Measurements from ENCODE around the gene POFUT2.

The POFUT2 gene

GRCh38 chr21:45251635-45252447 lies 35.9 kb downstream of the POFUT2 start:
- no peak for DNase-seq (ENCODE audit: insufficient read length, low spot score)

GRCh38 chr21:45250914-45251634 lies 36.6 kb downstream of the POFUT2 start:
- FAIRE-seq: no peak
- no peak for DNase-seq (ENCODE audit: insufficient read length, low spot score)

More at GRCh38 chr21:45251635-45252447, 35.9 kb downstream of the POFUT2 start:
- no peak for FAIRE-seq

DNA sequence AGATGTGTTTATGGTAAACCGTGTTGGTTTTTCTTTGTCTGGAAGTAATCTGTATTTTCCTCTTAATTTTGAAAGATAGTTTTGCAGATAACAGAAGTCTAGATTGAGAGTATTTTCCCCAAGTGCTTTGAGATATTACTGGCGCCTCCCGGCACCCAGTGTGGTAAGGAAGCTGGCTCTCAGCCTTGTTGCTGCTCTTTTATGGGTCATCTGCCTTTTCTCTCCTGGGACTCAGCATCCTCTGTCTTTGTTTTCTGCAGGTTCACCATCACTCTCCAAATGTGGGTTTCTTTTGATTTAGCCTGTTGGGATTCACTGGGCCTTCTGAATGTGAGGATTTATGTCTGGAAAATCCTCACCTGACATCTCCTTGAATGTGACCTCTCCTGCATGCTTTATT lies 37.4 kb downstream of the POFUT2 start:
- no peak for FAIRE-seq

DNA sequence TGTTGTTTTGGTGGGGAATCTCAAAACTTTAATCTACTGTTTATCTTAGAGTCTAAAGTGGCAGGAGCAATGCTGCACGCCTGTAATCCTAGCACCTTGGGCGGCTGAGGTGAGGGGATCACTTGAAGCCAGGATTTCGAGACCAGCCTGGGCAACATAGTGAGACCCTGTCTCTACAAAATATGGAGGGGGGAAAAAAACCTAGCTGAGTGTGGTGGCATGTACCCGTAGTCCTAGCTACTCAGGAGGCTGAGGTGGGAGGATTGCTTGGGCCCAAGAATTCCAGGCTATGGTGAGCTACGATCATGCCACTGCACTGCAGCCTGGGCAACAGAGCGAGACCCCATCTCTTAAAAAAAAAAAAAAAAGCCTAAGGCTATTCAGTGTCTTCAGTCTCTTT lies 38.1 kb downstream of the POFUT2 start:
- no peak for DNase-seq (ENCODE audit: insufficient read length, low spot score)
- FAIRE-seq: no peak

More for the DNA sequence above, 37.4 kb downstream of the POFUT2 start:
- no peak for DNase-seq (ENCODE audit: insufficient read length, low spot score)

DNA sequence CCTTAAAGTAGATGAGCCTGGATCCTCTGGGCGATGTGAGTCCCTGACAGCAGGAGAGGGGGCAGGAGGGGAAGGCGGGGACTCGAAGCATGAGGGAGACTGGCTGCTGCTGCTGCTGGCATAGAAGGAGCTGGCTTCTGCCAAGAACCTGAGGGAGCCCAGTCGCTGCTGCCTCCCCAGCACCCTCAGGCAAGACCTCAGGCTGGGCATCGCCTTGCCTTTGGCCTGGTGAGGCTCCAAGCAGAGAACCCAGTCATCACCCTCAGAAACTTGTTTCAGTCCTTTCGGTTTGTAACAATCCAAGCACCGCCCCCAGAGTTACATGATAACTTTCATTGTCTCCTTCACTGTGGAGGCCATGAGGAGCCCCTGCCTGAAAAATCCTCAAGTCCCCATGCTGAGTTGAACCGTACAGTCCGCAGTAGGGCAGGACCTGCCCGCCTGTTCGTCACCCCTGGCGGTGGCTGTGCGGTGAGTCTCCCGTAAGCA lies 38.8 kb downstream of the POFUT2 start:
- no peak for FAIRE-seq
- DNase-seq (ENCODE audit: insufficient read length, low spot score): no peak

- no peak for DNase-seq (ENCODE audit: insufficient read length, low spot score)
- FAIRE-seq: no peak
Measured at GRCh38 chr21:45248301-45248892, 39.3 kb downstream of the POFUT2 start.

DNA sequence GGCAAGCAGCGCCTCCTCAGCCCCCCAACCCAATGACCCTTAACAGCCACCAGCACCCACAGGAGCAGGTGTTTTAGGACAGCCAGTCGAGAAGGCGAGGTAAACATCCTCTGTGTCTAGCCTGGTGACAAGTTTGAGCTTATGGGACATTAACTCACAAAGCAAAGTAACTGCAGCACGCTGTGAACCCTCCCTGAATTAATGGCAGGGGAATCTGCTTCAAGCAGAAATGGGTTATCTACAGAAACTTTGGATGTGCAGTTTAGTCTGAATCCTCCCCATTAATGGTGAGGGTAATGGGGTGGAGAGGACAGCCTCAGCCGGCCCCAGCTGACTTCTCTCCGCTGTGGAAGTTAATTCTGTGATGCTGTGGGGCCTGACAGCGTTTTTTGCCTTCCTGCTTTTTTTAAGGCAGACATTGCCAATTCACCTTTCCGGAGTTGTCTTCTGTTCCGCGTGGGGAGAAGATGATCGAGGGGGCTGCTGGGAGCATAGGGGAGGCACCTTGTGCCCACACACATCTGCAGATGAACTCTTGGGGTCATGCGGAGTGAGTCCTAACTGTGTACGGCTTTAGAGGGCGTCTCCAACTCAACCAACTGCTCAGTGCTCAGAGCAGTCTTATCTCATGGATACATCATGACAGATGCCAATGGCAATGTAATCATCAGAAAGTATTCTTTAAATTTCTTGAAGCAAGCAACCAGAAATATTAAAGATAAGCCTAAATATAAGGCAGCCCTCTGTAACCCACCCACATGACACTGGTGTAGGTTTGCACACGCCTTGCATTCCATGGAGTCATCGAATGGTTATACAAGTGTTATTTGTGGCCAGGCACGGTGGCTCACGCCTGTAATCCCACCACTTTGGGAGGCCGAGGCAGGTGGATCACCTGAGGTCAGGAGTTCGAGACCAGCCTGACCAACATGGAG lies 41.0 kb downstream of the POFUT2 start:
- FAIRE-seq: no peak
- no peak for DNase-seq (ENCODE audit: insufficient read length, low spot score)

GRCh38 chr21:45244799-45245340 lies 42.8 kb downstream of the POFUT2 start:
- FAIRE-seq (no peak), DNase-seq (ENCODE audit: insufficient read length, low spot score) (no peak)

DNA sequence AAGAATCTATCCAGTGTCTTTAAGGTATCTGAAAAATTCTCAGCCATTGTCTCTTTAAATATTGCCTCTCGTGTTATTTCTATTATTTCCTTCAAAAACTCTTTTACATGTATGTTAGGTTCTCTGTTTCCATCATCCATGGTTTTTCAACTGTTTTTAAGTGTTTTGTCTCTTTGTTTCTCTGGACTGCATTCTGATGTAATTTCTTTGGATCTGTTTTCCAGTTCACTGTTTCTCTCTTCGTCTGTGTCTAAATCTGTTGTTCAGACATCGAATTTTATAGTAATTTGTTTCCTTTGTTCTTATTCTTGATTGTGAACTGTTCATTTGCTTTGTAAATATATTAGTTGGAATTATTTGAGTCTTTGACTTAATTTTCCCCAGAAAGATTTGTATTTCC lies 44.1 kb downstream of the POFUT2 start:
- FAIRE-seq: no peak
- no peak for DNase-seq (ENCODE audit: insufficient read length, low spot score)

DNA sequence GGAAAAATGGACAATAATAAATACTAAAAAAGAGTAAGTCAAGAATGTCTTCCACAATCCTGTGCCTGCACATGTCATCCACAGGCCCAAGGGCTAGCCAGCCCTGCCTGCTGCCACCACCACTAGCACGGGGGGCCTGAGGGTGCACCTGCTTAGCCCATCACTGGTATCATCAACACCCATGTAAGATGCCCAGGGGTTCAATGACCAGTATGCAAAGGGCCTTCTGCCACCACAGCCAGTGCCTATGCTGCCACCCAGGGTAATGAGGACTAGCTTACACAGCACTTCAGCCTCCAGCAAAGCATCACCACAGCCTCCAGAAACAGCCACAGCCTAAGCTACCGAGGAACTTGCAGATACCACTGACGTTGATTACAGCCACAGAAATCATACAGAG lies 46.3 kb downstream of the POFUT2 start:
- no peak for DNase-seq (ENCODE audit: insufficient read length, low spot score)
- FAIRE-seq: no peak

- no peak for DNase-seq (ENCODE audit: insufficient read length, low spot score)
- no peak for FAIRE-seq
Measured at GRCh38 chr21:45237401-45237800, 50.3 kb downstream of the POFUT2 start.

- FAIRE-seq (no peak), DNase-seq (ENCODE audit: insufficient read length, low spot score) (no peak)
Measured at GRCh38 chr21:45236481-45236880, 51.2 kb downstream of the POFUT2 start.

GRCh38 chr21:45235488-45235887 lies 52.2 kb downstream of the POFUT2 start:
- FAIRE-seq (no peak), DNase-seq (ENCODE audit: insufficient read length, low spot score) (no peak)

DNA sequence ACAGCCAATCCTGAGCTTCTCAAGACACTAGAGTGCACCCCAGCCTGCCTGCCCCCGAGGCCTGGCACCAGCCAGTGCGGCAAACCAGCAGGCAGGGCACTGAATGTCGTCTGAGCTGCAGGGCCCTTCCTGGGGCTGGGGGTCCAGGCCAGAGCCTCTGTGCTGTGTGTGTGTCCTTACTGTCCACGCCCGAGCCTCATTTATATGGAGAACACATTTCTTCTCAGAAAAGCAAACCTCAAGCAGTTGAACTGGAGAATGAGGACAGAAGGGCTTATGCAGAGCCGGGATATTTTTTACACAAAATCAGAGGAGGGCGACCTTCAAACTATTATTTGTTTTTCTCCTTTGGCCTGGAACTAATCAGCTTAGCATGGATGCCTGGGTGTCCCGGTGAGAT lies 52.7 kb downstream of the POFUT2 start:
- no peak for DNase-seq (ENCODE audit: insufficient read length, low spot score)
- FAIRE-seq: no peak

- DNase-seq (ENCODE audit: insufficient read length, low spot score) (no peak), FAIRE-seq (no peak)
Measured at GRCh38 chr21:45234127-45234526, 53.6 kb downstream of the POFUT2 start.

DNA sequence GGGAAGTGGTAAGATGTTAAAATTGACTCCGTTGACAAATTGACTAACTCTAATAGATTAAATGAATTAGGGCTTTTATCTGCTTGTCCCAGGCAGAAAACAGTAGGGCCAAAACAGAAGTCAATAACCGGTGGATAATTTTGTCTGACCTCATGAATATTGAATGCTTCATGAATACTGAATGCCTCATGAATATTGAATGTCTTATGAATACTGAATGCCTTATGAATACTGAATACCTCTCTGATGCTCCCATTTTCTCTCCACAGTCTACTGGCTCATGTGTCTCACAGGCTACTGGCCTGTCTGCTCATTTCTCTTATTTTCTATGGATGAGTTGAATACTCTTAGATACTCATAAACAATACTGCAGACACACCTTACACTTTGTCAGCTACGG lies 56.0 kb downstream of the POFUT2 start:
- DNase-seq (ENCODE audit: insufficient read length, low spot score): no peak
- FAIRE-seq: no peak

DNA sequence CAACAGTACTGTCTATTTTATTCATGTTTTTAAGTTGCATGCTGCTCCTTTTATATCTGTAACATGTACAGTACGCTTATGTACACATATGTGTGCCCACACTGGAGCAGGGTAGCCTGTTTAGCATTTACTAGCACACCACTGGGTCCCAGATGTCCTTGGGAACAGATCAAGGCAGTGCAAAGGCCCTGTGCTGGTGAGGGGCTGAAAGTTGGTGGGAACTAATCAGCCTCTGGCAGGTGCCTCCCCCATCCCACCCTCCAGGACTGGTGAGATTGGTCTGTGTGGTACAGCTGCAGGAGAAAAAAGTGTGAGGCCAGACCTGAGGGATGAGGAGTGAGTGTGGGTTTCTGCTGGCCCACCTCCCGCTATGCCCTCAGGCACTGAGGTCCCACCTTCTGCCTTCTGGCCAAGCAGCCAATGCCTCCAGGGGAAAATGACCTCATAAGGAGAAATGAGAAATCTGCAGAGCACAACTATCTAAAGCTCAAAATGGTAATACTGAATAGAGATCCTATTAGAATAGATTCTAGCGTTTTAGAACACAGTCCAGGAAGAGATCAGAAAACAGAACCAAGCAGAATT lies 58.9 kb downstream of the POFUT2 start:
- no peak for DNase-seq (ENCODE audit: insufficient read length, low spot score)
- FAIRE-seq: no peak

DNA sequence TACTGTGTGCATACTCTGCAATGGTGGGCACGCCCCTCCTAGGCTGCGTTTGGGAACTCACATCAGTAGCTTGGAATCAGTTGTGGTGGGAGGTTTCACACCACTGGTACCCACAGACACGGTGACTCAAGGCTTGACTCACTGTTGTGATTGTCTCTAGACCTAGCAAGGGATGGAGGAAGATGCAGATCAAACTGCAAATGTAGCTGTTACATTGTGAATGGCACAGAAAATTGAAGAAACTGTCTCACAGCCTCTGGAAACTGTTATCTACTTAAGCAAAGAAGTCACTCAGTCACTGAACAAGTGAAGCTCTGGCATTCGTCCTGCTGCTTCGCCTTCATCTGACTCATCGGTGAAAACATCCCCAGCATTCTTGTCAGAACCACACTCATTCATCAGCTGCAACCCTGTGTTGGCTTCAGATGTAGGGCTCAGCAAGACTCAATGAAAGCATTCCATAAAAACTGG lies 59.5 kb downstream of the POFUT2 start:
- no peak for FAIRE-seq

DNA sequence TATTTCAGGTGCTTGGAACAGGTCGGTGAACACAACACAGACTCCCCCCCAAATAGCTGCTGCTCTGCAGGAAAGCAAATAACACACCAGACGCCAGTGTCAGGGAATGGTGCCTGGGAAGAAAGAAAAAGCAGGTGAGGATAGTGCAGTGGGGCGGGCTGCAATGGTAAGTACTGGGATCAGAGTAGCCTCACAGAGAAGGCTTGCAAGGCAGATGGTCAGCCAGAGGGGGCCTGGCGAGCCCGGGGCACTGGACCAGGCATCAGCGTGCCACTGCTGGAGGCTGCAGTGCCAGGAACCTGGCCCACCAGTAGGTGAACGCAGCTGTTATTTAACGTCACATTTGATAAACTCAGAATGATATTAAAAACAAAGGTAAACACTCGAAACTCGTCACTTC lies 60.0 kb downstream of the POFUT2 start:
- DNase-seq (ENCODE audit: insufficient read length, low spot score) (no peak), FAIRE-seq (no peak)

More for the DNA sequence above, 59.5 kb downstream of the POFUT2 start:
- no peak for DNase-seq (ENCODE audit: insufficient read length, low spot score)
